ENCODE data around the gene PDE4C. TPM values are rescaled to one million over a fixed set of nuclear protein-coding genes. Genes with fewer than 3 reads are reported as not detected.

Gene PDE4C
- total and polyA plus RNA-seq, 10 of the 15 experiments (the other 5 are each of a cell fraction or from before 2014, with no cell fraction given), result 0.08 to 0.73 (median 0.34) TPM

DNA sequence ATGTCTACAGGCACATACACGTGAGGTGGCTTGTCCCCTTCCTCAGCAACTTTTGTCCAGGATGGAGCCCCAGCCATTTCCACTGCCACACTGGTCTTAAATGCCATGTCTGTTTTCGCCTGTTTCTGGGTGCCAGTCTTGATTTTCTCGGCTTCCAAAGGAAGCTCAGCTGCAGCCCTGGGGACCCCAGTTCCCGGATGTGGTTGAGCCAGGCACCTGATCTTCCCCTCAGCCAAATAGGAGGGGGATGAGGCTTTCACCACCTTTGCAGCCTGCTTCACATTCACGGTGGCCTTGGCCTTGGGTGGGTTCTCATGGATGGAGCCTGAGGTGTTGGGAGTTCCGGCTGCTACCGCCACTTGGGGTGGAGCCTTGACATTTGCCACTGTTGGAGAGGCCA, 39.3 kb upstream of the PDE4C start (continued):
- TF ChIP-seq NRF1 (conservative IDR thresholded peaks at IDR 0.05; ENCODE audit: low read depth, low read length), result no peak

DNA sequence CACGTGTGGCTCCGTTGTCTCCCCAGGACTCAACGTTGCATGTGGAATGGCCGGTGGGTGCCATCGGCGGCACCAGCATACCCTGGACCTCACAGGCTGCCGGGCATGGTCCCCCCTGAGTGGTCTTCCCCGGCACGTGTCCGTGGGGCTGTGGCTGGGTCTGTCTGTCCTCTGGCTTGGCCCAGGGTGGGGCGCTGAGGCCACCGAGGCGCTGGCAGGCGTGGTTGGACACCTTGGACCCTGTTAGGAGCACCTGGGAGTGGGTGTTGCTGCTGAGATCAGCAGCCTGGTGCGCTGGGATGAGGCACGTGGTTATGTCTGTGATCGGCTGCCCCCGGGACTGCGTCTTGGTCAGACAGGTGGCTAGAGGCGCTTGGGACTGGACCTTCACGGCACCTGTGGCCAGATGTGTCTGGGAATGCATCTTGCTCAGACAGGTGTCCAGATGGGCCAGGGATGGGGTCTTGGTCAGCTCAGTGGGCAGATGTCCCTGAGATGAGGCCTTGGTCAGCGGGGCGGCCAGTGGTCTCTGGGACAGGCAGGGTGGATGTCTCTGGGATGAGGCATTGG, 38.8 kb upstream of the PDE4C start:
- ChIA-PET CTCF (no interaction called here), POLR2A (interaction anchor here (0.5 kb wide), 1 partner anchor 103 kb away, joined by 5 read pairs; no protein-coding TSS in a partner anchor), RAD21 (ENCODE audit: unreplicated experiment) (interaction anchor here (0.6 kb wide), 1 partner anchor 209 kb away, joined by 3 read pairs; no protein-coding TSS in a partner anchor), SMC1A (ENCODE audit: uncharacterized antibody, unreplicated experiment) (no interaction called here)
- H3K27ac ChIP-seq (ENCODE audit: control insufficient read depth, insufficient read depth), result no peak overlapping the region
- H3K9ac ChIP-seq (ENCODE audit: control insufficient read depth, insufficient read depth, low read length), result no peak overlapping the region
- no peak for FAIRE-seq
- H3K79me2 ChIP-seq (ENCODE audit: control insufficient read depth, insufficient read depth, low read length), result no peaks in the 10 kb centered on the region
- no peaks in the 10 kb centered on the region for H3K36me3 ChIP-seq (ENCODE audit: control insufficient read depth in 2 of 2, insufficient read depth in 2 of 2, low read length in 1 of 2)
- H3K4me2 ChIP-seq (ENCODE audit: control insufficient read depth, insufficient read depth), result no peak overlapping the region
- 66% methylated on average over 23 of the region's 23 CpGs for WGBS (ENCODE audit: insufficient coverage, insufficient replicate concordance, low lambda C conversion rate, missing lambda C conversion rate)
- no peak overlapping the region for H2AFZ ChIP-seq (ENCODE audit: control insufficient read depth, low read depth, low read length)
- no peaks in the 10 kb centered on the region for H3K9me3 ChIP-seq (replicated peaks; ENCODE audit: control insufficient read depth, insufficient read depth, low read length)
- H3K27me3 ChIP-seq (replicated peaks in 1 of 2; ENCODE audit: control insufficient read depth in 2 of 2, insufficient read depth in 2 of 2, low read length in 1 of 2), result no peaks in the 10 kb centered on the region
- BruUV-seq (replicated peaks), result no TSS peak
- TF ChIP-seq ASH2L (IDR thresholded peaks at IDR 0.05; ENCODE audit: borderline replicate concordance, low read depth) (no peak), CBX3 (IDR thresholded peaks at IDR 0.05; ENCODE audit: borderline replicate concordance, low read depth) (no peak), STAT1 (conservative IDR thresholded peaks at IDR 0.05) (no peak), RELA (IDR thresholded peaks at IDR 0.05; ENCODE audit: borderline replicate concordance, partially characterized antibody) (no peak), ZNF217 (IDR thresholded peaks at IDR 0.05) (no peak), RAD21 (IDR thresholded peaks at IDR 0.05; ENCODE audit: insufficient read depth, low read depth, low read length) (no peak), RB1 (IDR thresholded peaks at IDR 0.05; ENCODE audit: borderline replicate concordance) (no peak)
- TF ChIP-seq, protein P1, sequence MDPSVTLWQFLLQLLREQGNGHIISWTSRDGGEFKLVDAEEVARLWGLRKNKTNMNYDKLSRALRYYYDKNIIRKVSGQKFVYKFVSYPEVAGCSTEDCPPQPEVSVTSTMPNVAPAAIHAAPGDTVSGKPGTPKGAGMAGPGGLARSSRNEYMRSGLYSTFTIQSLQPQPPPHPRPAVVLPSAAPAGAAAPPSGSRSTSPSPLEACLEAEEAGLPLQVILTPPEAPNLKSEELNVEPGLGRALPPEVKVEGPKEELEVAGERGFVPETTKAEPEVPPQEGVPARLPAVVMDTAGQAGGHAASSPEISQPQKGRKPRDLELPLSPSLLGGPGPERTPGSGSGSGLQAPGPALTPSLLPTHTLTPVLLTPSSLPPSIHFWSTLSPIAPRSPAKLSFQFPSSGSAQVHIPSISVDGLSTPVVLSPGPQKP (IDR thresholded peaks at IDR 0.05; ENCODE audit: low read depth, low read length), result no peak
- TF ChIP-seq, protein P2, sequence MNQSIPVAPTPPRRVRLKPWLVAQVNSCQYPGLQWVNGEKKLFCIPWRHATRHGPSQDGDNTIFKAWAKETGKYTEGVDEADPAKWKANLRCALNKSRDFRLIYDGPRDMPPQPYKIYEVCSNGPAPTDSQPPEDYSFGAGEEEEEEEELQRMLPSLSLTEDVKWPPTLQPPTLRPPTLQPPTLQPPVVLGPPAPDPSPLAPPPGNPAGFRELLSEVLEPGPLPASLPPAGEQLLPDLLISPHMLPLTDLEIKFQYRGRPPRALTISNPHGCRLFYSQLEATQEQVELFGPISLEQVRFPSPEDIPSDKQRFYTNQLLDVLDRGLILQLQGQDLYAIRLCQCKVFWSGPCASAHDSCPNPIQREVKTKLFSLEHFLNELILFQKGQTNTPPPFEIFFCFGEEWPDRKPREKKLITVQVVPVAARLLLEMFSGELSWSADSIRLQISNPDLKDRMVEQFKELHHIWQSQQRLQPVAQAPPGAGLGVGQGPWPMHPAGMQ (IDR thresholded peaks at IDR 0.05; ENCODE audit: borderline replicate concordance), result no peak
- TF ChIP-seq, protein P3, sequence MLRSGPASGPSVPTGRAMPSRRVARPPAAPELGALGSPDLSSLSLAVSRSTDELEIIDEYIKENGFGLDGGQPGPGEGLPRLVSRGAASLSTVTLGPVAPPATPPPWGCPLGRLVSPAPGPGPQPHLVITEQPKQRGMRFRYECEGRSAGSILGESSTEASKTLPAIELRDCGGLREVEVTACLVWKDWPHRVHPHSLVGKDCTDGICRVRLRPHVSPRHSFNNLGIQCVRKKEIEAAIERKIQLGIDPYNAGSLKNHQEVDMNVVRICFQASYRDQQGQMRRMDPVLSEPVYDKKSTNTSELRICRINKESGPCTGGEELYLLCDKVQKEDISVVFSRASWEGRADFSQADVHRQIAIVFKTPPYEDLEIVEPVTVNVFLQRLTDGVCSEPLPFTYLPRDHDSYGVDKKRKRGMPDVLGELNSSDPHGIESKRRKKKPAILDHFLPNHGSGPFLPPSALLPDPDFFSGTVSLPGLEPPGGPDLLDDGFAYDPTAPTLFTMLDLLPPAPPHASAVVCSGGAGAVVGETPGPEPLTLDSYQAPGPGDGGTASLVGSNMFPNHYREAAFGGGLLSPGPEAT (IDR thresholded peaks at IDR 0.05; ENCODE audit: low read depth), result no peak
- TF ChIP-seq, protein P4, sequence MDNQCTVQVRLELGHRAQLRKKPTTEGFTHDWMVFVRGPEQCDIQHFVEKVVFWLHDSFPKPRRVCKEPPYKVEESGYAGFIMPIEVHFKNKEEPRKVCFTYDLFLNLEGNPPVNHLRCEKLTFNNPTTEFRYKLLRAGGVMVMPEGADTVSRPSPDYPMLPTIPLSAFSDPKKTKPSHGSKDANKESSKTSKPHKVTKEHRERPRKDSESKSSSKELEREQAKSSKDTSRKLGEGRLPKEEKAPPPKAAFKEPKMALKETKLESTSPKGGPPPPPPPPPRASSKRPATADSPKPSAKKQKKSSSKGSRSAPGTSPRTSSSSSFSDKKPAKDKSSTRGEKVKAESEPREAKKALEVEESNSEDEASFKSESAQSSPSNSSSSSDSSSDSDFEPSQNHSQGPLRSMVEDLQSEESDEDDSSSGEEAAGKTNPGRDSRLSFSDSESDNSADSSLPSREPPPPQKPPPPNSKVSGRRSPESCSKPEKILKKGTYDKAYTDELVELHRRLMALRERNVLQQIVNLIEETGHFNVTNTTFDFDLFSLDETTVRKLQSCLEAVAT (IDR thresholded peaks at IDR 0.05), result no peak
- H3K4me1 ChIP-seq (ENCODE audit: control insufficient read depth, insufficient read depth, low read length), result no peaks in the 10 kb centered on the region
- no peak for DNase-seq (ENCODE audit: low read depth, low spot score)
- H4K20me1 ChIP-seq (ENCODE audit: control insufficient read depth, insufficient read depth), result no peaks in the 10 kb centered on the region
- intact Hi-C loops (cut with micrococcal nuclease; ENCODE audit: unreplicated experiment) (no loop called here), in situ Hi-C loops (cut with MboI) (no loop called here)
- ATAC-seq, result no peak
- H3K4me3 ChIP-seq, result no peak overlapping the region
